HEK293 (cell line): ENCODE results near the gene ASIC3.

ENCODE experiments used
- AEBP2 ChIP-seq: fragments of 450-650 bp; formaldehyde crosslinking; IDR thresholded peaks from 2 replicates; pipeline ENCODE4 v1.5.1; 2016; ENCODE audit warnings: missing biosample characterization, missing genetic modification characterization, borderline replicate concordance
- BCL11A ChIP-seq: fragments of 450-650 bp; formaldehyde crosslinking; IDR thresholded peaks from 2 replicates; pipeline ENCODE4 v1.5.1; 2016; ENCODE audit warnings: low read depth, missing biosample characterization, missing genetic modification characterization
- FEZF1 ChIP-seq: fragments of 450-650 bp; formaldehyde crosslinking; IDR thresholded peaks from 2 replicates; pipeline ENCODE4 v1.5.1; 2016; ENCODE audit warnings: missing biosample characterization, missing genetic modification characterization
- GLIS1 ChIP-seq: fragments of 450-650 bp; formaldehyde crosslinking; IDR thresholded peaks from 2 replicates; pipeline ENCODE4 v1.5.1; 2016; ENCODE audit warnings: missing biosample characterization, missing genetic modification characterization
- HOXA7 ChIP-seq: sonication (generic); formaldehyde crosslinking; IDR thresholded peaks from 2 replicates; pipeline ENCODE4 v1.8.1; 2022; ENCODE audit warnings: missing genetic modification reagents, borderline replicate concordance
- IKZF3 ChIP-seq: fragments of 450-650 bp; IDR thresholded peaks from 2 replicates; pipeline ENCODE4 v1.5.0; 2018; ENCODE audit warnings: missing biosample characterization, mild to moderate bottlenecking, missing genetic modification characterization, moderate library complexity
- KLF1 ChIP-seq: fragments of 450-650 bp; formaldehyde crosslinking; IDR thresholded peaks from 2 replicates; pipeline ENCODE4 v1.5.1; 2016; ENCODE audit warnings: missing biosample characterization, missing genetic modification characterization
- KLF10 ChIP-seq: fragments of 450-650 bp; IDR thresholded peaks from 2 replicates; pipeline ENCODE4 v1.5.1; 2018; ENCODE audit warnings: missing biosample characterization, mild to moderate bottlenecking, missing genetic modification characterization
- KLF16 ChIP-seq: fragments of 450-650 bp; formaldehyde crosslinking; IDR thresholded peaks from 2 replicates; pipeline ENCODE4 v1.5.1; 2017; ENCODE audit warnings: missing biosample characterization, missing genetic modification characterization
- KLF17 ChIP-seq: fragments of 450-650 bp; formaldehyde crosslinking; IDR thresholded peaks from 2 replicates; pipeline ENCODE4 v1.5.1; 2016; ENCODE audit warnings: missing biosample characterization, missing genetic modification characterization
- MEIS1 ChIP-seq: sonication (generic); formaldehyde crosslinking; IDR thresholded peaks from 2 replicates; pipeline ENCODE4 v1.8.1; 2022; ENCODE audit warnings: missing genetic modification reagents, mild to moderate bottlenecking, borderline replicate concordance
- TCF7L2 ChIP-seq: IDR thresholded peaks from 2 replicates; pipeline ENCODE4 v1.6.1; 2011; ENCODE audit warnings: low read depth, mild to moderate bottlenecking, inconsistent platforms, low read length, moderate library complexity, borderline replicate concordance
- TSHZ1 ChIP-seq: fragments of 450-650 bp; formaldehyde crosslinking; IDR thresholded peaks from 2 replicates; pipeline ENCODE4 v1.5.1; 2016; ENCODE audit warnings: missing biosample characterization, missing genetic modification characterization, borderline replicate concordance
- YY2 ChIP-seq: fragments of 450-650 bp; formaldehyde crosslinking; IDR thresholded peaks from 2 replicates; pipeline ENCODE4 v1.5.1; 2016; ENCODE audit warnings: missing biosample characterization, missing genetic modification characterization
- ZFP69B ChIP-seq: fragments of 450-650 bp; formaldehyde crosslinking; IDR thresholded peaks from 2 replicates; pipeline ENCODE4 v1.5.1; 2016; ENCODE audit warnings: missing biosample characterization, missing genetic modification characterization
- ZNF169 ChIP-seq: fragments of 450-650 bp; formaldehyde crosslinking; IDR thresholded peaks from 2 replicates; pipeline ENCODE4 v1.5.1; 2016; ENCODE audit warnings: missing biosample characterization, missing genetic modification characterization
- ZNF19 ChIP-seq: fragments of 450-650 bp; formaldehyde crosslinking; IDR thresholded peaks from 2 replicates; pipeline ENCODE4; 2016; ENCODE audit warnings: missing biosample characterization, missing genetic modification characterization, low read depth
- ZNF354C ChIP-seq: fragments of 450-650 bp; formaldehyde crosslinking; IDR thresholded peaks from 2 replicates; pipeline ENCODE4 v1.5.1; 2016; ENCODE audit warnings: missing biosample characterization, missing genetic modification characterization, low read depth, borderline replicate concordance
- ZNF473 ChIP-seq: fragments of 450-650 bp; formaldehyde crosslinking; IDR thresholded peaks from 2 replicates; pipeline ENCODE4 v1.5.1; 2017; ENCODE audit warnings: missing biosample characterization, missing genetic modification characterization
- ZNF510 ChIP-seq: fragments of 450-650 bp; formaldehyde crosslinking; IDR thresholded peaks from 2 replicates; pipeline ENCODE4 v1.5.1; 2018; ENCODE audit warnings: mild to moderate bottlenecking, missing genetic modification characterization, missing biosample characterization; ENCODE audit not compliant: insufficient replicate concordance
- ZNF529 ChIP-seq: fragments of 450-650 bp; formaldehyde crosslinking; IDR thresholded peaks from 2 replicates; pipeline ENCODE4 v1.5.1; 2017; ENCODE audit warnings: missing genetic modification characterization, missing biosample characterization; ENCODE audit not compliant: insufficient replicate concordance
- ZNF555 ChIP-seq: fragments of 450-650 bp; formaldehyde crosslinking; conservative IDR thresholded peaks from 2 replicates; pipeline ENCODE4 v1.5.1; 2017; ENCODE audit warnings: missing biosample characterization, mild to moderate bottlenecking, missing genetic modification characterization, inconsistent platforms
- ZNF571 ChIP-seq: fragments of 450-650 bp; formaldehyde crosslinking; IDR thresholded peaks from 2 replicates; pipeline ENCODE4 v1.5.0; 2017; ENCODE audit warnings: missing biosample characterization, missing genetic modification characterization
- ZNF580 ChIP-seq: fragments of 450-650 bp; formaldehyde crosslinking; IDR thresholded peaks from 2 replicates; pipeline ENCODE4 v1.5.1; 2016; ENCODE audit warnings: missing biosample characterization, missing genetic modification characterization
- ZNF596 ChIP-seq: fragments of 450-650 bp; IDR thresholded peaks from 2 replicates; pipeline ENCODE4 v1.5.0; 2018; ENCODE audit warnings: missing biosample characterization, mild to moderate bottlenecking, missing genetic modification characterization, moderate library complexity
- ZNF600 ChIP-seq: fragments of 450-650 bp; formaldehyde crosslinking; IDR thresholded peaks from 2 replicates; pipeline ENCODE4 v1.5.1; 2016; ENCODE audit warnings: missing biosample characterization, missing genetic modification characterization
- ZNF701 ChIP-seq: fragments of 450-650 bp; formaldehyde crosslinking; IDR thresholded peaks from 2 replicates; pipeline ENCODE4 v1.5.1; 2016; ENCODE audit warnings: missing biosample characterization, missing genetic modification characterization
- ZNF76 ChIP-seq: fragments of 450-650 bp; formaldehyde crosslinking; IDR thresholded peaks from 2 replicates; pipeline ENCODE4; 2016; ENCODE audit warnings: low read depth, missing biosample characterization, missing genetic modification characterization, borderline replicate concordance
- ZNF837 ChIP-seq: fragments of 450-650 bp; formaldehyde crosslinking; IDR thresholded peaks from 2 replicates; pipeline ENCODE4 v1.5.1; 2016; ENCODE audit warnings: missing biosample characterization, missing genetic modification characterization
- ZSCAN16 ChIP-seq: fragments of 450-650 bp; formaldehyde crosslinking; IDR thresholded peaks from 2 replicates; pipeline ENCODE4 v1.5.1; 2016; ENCODE audit warnings: missing biosample characterization, missing genetic modification characterization
- ZSCAN5A ChIP-seq: fragments of 450-650 bp; formaldehyde crosslinking; IDR thresholded peaks from 2 replicates; pipeline ENCODE4 v1.5.1; 2016; ENCODE audit warnings: missing biosample characterization, missing genetic modification characterization

The ASIC3 gene

GRCh38 chr7:151028131-151028947 lies 20.0 kb upstream of the ASIC3 start, which contains the start of gene ABCB8 (continued):
- TF ChIP-seq ZNF76 (tag by site-specific recombination) = peak; percentile 98
- no peak for TF ChIP-seq ZSCAN5A (tag by site-specific recombination)
- TF ChIP-seq ZNF580 (tag by site-specific recombination) = no peak; the same call in 1 of the 2 replicates
- TF ChIP-seq YY2 = no peak
- TF ChIP-seq MEIS1 (CRISPR knock-in tag) = no peak
- TF ChIP-seq ZNF354C (tag by site-specific recombination) = no peak
- no peak for TF ChIP-seq ZNF571 (tag by site-specific recombination)
- TF ChIP-seq FEZF1 (tag by site-specific recombination) = no peak
- TF ChIP-seq ZNF600 (tag by site-specific recombination) = peak; percentile 57
- 0 out of 2 replicates have a peak, but pooled peaks have one; percentile 55 for TF ChIP-seq KLF16 (tag by site-specific recombination)
- peak; percentile 88 for TF ChIP-seq GLIS1
- TF ChIP-seq KLF17 (tag by site-specific recombination) = no peak; the same call in 1 of the 2 replicates
- no peak for TF ChIP-seq ZSCAN16 (tag by site-specific recombination)
- TF ChIP-seq ZNF555 (tag by site-specific recombination) = no peak
- peak; percentile 93 for TF ChIP-seq KLF10 (tag by site-specific recombination)
- peak; percentile 74 for TF ChIP-seq KLF1 (tag by site-specific recombination)
- TF ChIP-seq ZNF473 (tag by site-specific recombination) = no peak
- no peak for TF ChIP-seq ZNF529
- no peak for TF ChIP-seq ZNF701
- TF ChIP-seq HOXA7 (CRISPR knock-in tag) = no peak
- no peak for TF ChIP-seq ZNF837
- TF ChIP-seq IKZF3 (tag by site-specific recombination) = peak; percentile 76
- TF ChIP-seq TSHZ1 = peak; percentile 64; the same call in 1 of the 2 replicates
- no peak for TF ChIP-seq ZNF510 (tag by site-specific recombination)
- TF ChIP-seq ZNF19 (tag by site-specific recombination) = no peak
- no peak for TF ChIP-seq AEBP2 (tag by site-specific recombination)
- no peak for TF ChIP-seq TCF7L2
- no peak for TF ChIP-seq ZNF169 (tag by site-specific recombination)
- peak; percentile 58; the same call in 1 of the 2 replicates for TF ChIP-seq BCL11A
- TF ChIP-seq ZNF596 (tag by site-specific recombination) = no peak
- TF ChIP-seq ZFP69B (tag by site-specific recombination) = no peak
